Esophagus squamous epithelium (tissue), 5 donors: ENCODE measurements around the gene TMEM63C. TPM values are rescaled to one million over a fixed set of nuclear protein-coding genes. Genes with fewer than 3 reads are reported as not detected.

Source experiments
- DNase-seq: peaks from one replicate; lab custom pipeline; 2025; lab: John Stamatoyannopoulos, UW
- H3K27ac ChIP-seq, 4 donors: fragments of 200-600 bp; sonication (generic); one replicate each; pipeline ENCODE4 v1.5.1; 2016 to 2019; ENCODE audit warnings: mild to moderate bottlenecking in 1 of 4
- H3K27me3 ChIP-seq, 4 donors: fragments of 200-600 bp; sonication (generic); 1 replicate in 3 of 4; 2 replicates in 1 of 4; pipeline versions ENCODE4 v1.5.1 to v1.6.0; 2017 to 2021; ENCODE audit warnings: antibody characterized with exemption in 1 of 4
- H3K36me3 ChIP-seq, 3 donors: fragments of 200-600 bp; sonication (generic); one replicate each; pipeline ENCODE4 v1.5.1; 2016 to 2019
- H3K4me1 ChIP-seq, 3 donors: fragments of 200-600 bp; sonication (generic); one replicate each; pipeline ENCODE4 v1.5.1; 2017 to 2019
- H3K4me3 ChIP-seq, 4 donors: fragments of 200-600 bp; sonication (generic); 1 replicate in 3 of 4; 2 replicates in 1 of 4; pipeline ENCODE4 v1.5.1; 2016 to 2019; ENCODE audit warnings: mild to moderate bottlenecking in 2 of 4, moderate library complexity in 1 of 4
- H3K9me3 ChIP-seq, 3 donors: fragments of 200-600 bp; sonication (generic); one replicate each; pipeline ENCODE4 v1.5.1; 2016 to 2019
- POLR2A ChIP-seq, 4 donors: fragments of 450-650 bp; IDR thresholded peaks; one replicate each; pipeline ENCODE4 v1.6.1; 2017; ENCODE audit warnings: antibody characterized with exemption in 4 of 4, mild to moderate bottlenecking in 4 of 4, moderate library complexity in 3 of 4
- WGBS, 2 donors: methylation state at CpG; one replicate each; pipeline ENCODE4 v1.1.5; 2018; 5-methylcytosine and 5-hydroxymethylcytosine counted together
- intact Hi-C: fragments of 100-400 bp; cut with DNase I; formaldehyde crosslinking; loops from one replicate; pipeline ENCODE4 v1.15.0; 2022
- total RNA-seq, 4 donors: library from RNA; depleted of rRNA; stranded (reverse); fragments of >200 nt; gene quantifications; one replicate each; pipeline ENCODE4 v1.1.0, GENCODE V29; 2016
- TF ChIP-seq, protein P1 (sequence below), 6 experiments: fragments of 450-650 bp in 4 of 6; fragments of 200-600 bp in 2 of 6; sonication (generic) in 2 of 6; IDR thresholded peaks; one replicate each; pipeline ENCODE4 v1.5.1; 2016 to 2019; ENCODE audit warnings: antibody characterized with exemption in 6 of 6, mild to moderate bottlenecking in 4 of 6, moderate library complexity in 4 of 6
- donor health status: DM: yes; HTN: yes; CAD: no.

The TMEM63C gene
- total RNA-seq, 4 donors from 2014 or later: 5.2 to 18.6 (median 9.8) TPM

DNA sequence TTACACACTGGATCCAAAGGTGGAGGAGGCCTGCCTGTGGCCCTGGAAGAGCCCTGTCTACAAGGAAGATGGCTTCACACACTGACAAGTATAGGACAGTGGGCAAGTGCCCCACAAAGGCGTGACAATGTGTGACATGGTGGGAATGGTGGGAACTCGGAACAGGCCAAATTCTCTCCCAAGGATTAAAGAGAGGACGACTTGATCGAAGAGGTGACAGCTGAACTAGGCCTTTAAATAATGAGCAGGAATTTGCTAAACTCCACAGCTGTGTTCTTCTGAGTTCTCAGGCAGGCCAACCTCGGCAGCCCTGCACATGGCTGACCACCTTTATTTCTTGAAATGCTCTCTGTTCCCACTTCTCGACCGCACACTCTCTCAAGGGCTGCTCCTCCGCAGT lies 115.3 kb downstream of the TMEM63C start:
- no peaks in the 10 kb centered on the region for H3K27me3 ChIP-seq
- H3K4me1 ChIP-seq: peaks cover 0 to 5% (median 0%) of the 10 kb centered on the region in 3 donors
- TF ChIP-seq POLR2A (IDR thresholded peaks at IDR 0.05): no peak
- TF ChIP-seq, protein P1, sequence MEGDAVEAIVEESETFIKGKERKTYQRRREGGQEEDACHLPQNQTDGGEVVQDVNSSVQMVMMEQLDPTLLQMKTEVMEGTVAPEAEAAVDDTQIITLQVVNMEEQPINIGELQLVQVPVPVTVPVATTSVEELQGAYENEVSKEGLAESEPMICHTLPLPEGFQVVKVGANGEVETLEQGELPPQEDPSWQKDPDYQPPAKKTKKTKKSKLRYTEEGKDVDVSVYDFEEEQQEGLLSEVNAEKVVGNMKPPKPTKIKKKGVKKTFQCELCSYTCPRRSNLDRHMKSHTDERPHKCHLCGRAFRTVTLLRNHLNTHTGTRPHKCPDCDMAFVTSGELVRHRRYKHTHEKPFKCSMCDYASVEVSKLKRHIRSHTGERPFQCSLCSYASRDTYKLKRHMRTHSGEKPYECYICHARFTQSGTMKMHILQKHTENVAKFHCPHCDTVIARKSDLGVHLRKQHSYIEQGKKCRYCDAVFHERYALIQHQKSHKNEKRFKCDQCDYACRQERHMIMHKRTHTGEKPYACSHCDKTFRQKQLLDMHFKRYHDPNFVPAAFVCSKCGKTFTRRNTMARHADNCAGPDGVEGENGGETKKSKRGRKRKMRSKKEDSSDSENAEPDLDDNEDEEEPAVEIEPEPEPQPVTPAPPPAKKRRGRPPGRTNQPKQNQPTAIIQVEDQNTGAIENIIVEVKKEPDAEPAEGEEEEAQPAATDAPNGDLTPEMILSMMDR (IDR thresholded peaks at IDR 0.05): no peak
- H3K9me3 ChIP-seq: no peaks in the 10 kb centered on the region
- DNase-seq: no peak
- 85 to 92% methylated on average over 8 of the region's 8 CpGs for WGBS, 2 donors
- H3K4me3 ChIP-seq: no peak overlapping the region
- H3K36me3 ChIP-seq: peaks cover 0 to 71% (median 14%) of the 10 kb centered on the region in 3 donors
- intact Hi-C loops: no loop called here
- H3K27ac ChIP-seq: no peak overlapping the region

DNA sequence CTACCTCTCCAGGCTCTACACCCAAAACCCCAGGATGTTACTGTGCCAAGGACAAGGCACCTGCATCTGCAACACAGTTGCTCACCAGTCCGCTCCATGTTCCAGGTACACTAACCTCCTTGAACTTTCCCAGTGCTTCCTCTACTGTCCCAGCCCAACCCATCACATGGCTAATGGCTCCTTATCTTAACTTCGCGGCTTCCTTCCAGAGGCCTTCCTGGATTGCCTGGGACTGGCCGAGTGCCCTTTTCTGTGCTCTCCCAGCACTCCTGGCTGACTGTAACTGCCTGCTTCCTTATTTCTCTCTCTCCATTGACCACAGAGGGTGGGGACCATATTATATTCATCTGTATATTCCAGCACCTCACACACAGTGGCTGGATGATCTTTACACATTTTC lies 118.2 kb downstream of the TMEM63C start:
- intact Hi-C loops: no loop called here
- no peak overlapping the region for H3K27ac ChIP-seq
- peaks cover 0 to 16% (median 5%) of the 10 kb centered on the region in 3 donors for H3K4me1 ChIP-seq
- DNase-seq: no peak
- H3K9me3 ChIP-seq: no peaks in the 10 kb centered on the region
- TF ChIP-seq POLR2A (IDR thresholded peaks at IDR 0.05): no peak
- TF ChIP-seq, protein P1 (IDR thresholded peaks at IDR 0.05): no peak
- WGBS, 2 donors: 85% methylated on average over 4 of the region's 4 CpGs
- H3K4me3 ChIP-seq: no peak overlapping the region
- H3K36me3 ChIP-seq: peaks cover 0 to 70% (median 21%) of the 10 kb centered on the region in 3 donors
- no peaks in the 10 kb centered on the region for H3K27me3 ChIP-seq

DNA sequence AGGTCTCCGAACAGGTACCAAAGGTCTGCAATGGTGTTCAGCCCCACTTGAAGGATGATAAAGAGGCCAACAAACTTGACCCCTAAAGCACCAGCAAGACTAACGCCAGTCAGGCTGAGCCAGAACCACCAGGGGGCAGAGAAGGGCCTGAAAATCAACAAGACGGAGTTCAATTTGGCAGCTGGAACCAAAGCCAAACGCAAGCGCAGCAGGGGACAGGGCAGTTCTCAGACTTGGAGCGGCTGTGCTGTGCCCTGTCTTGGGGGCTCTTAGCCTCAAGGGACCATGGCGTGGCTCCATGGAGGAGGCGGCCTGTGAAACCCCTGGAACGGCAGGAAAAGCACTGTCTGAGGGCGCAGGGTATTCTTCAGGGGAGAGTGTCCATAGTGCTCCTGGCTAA lies 119.5 kb downstream of the TMEM63C start:
- intact Hi-C loops: no loop called here
- Histone ChIP-seq H3K27ac (no peak overlapping the region), H3K36me3 (peaks cover 0 to 75% (median 17%) of the 10 kb centered on the region in 3 donors), H3K27me3 (no peaks in the 10 kb centered on the region), H3K4me1 (peaks cover 0 to 16% (median 5%) of the 10 kb centered on the region in 3 donors), H3K9me3 (no peaks in the 10 kb centered on the region), H3K4me3 (no peak overlapping the region)
- 41 to 43% methylated on average over 8 to 10 of the region's 10 CpGs for WGBS, 2 donors
- TF ChIP-seq, protein P1 (IDR thresholded peaks at IDR 0.05): peak; percentile 35 to 73 (median 57)
- TF ChIP-seq POLR2A (IDR thresholded peaks at IDR 0.05): no peak
- no peak for DNase-seq

DNA sequence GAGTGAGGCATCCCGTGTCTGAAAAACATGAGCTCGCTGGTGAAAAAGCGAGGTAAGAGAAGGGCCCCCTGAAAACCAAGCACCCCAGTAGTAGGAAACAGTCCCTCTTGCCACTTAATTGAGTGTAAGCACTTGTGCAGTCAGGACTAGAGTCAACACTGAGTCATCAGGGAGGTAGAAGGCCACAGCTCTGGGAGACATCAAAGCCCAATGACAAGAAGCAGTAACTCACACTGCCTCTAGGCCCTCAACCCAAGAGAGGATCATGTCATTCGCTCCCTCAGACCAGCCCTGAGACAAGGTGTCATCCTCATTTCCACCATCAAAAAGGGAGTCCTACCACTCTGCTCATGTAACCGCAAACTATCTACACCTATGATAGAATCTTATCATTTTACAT lies 121.3 kb downstream of the TMEM63C start:
- no peaks in the 10 kb centered on the region for H3K27me3 ChIP-seq
- H3K27ac ChIP-seq: no peak overlapping the region
- peaks cover 0 to 33% (median 14%) of the 10 kb centered on the region in 3 donors for H3K4me1 ChIP-seq
- no peak for TF ChIP-seq POLR2A (IDR thresholded peaks at IDR 0.05)
- TF ChIP-seq, protein P1 (IDR thresholded peaks at IDR 0.05): peak in 1 of 6 experiments; percentile 14
- H3K4me3 ChIP-seq: no peak overlapping the region
- DNase-seq: no peak
- intact Hi-C loops: no loop called here
- WGBS, 2 donors: 71 to 87% methylated on average over 5 of the region's 5 CpGs
- peaks cover 0 to 56% (median 10%) of the 10 kb centered on the region in 3 donors for H3K36me3 ChIP-seq
- no peaks in the 10 kb centered on the region for H3K9me3 ChIP-seq

DNA sequence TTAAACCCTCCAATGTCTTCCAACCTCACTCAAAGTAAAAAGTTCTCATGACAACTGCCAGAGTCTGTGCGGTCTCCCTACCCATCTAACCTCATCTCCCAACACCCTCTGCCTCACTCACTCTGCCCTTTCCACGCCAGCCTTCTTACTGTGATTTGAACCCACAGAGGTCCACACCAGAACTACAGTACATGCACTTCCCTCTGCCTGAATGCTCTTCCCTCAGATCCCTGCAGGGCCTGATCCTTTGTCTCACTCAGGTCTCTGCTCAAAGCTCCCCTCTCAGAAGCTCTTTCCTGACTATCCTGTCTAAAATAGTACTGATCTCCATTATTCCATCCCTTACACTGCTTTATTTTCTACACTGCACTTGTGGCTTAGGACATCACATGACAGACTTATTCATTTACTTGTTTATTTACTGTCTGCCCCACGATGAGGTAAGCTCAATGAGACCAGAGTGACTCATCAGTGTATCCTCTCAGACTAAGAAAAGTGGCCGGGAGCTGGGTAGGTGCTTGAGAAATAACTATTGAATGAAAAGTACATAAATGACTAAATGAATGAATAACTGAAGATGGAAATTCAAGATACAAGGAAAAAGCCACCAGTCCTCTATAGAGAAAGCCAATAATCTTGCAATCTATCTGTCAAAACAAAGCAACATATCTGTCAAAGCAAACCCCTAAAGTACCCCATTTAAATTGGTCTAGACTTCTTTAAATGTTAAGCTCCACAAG lies 122.0 kb downstream of the TMEM63C start:
- Histone ChIP-seq H3K4me1 (peaks cover 0 to 37% (median 14%) of the 10 kb centered on the region in 3 donors), H3K27ac (peak overlapping the region in 2 of 4 donors; percentile 10 to 30), H3K9me3 (no peaks in the 10 kb centered on the region), H3K27me3 (no peaks in the 10 kb centered on the region), H3K36me3 (peaks cover 0 to 50% (median 7%) of the 10 kb centered on the region in 3 donors), H3K4me3 (no peak overlapping the region)
- DNase-seq: no peak
- 41 to 44% methylated on average over 4 of the region's 4 CpGs for WGBS, 2 donors
- intact Hi-C loops: no loop called here
- TF ChIP-seq, protein P1 (IDR thresholded peaks at IDR 0.05): no peak
- no peak for TF ChIP-seq POLR2A (IDR thresholded peaks at IDR 0.05)
